ENCODE measurements around the gene ARHGAP26.

ARHGAP26 gene

GRCh38 chr5:143218517-143219170, 448.5 kb downstream of the ARHGAP26 start:
- Histone ChIP-seq H3K9me3 (ENCODE audit: control insufficient read depth in 5 of 5, low read length in 5 of 5) (no peaks in the 10 kb centered on the region), H3K4me1 (ENCODE audit: control insufficient read depth in 5 of 5, insufficient read depth in 5 of 5, low read length in 5 of 5) (peaks cover 9 to 70% (median 28%) of the 10 kb centered on the region in 5 donors), H3K36me3 (ENCODE audit: control insufficient read depth in 5 of 5, insufficient read depth in 5 of 5, low read length in 5 of 5) (peaks cover 0 to 12% (median 0%) of the 10 kb centered on the region in 5 donors), H3K4me3 (ENCODE audit: low read depth in 1 of 5, low read length in 5 of 5) (no peak overlapping the region), H3K27me3 (ENCODE audit: control insufficient read depth in 5 of 5, insufficient read depth in 4 of 5, low read length in 5 of 5) (no peaks in the 10 kb centered on the region), H3K27ac (ENCODE audit: low read depth, low read length) (no peak overlapping the region), H3K9ac (ENCODE audit: low read length in 5 of 5) (no peak overlapping the region)

- no peak overlapping the region for H3K4me3 ChIP-seq (ENCODE audit: low read depth in 1 of 5, low read length in 5 of 5)
- peaks cover 0 to 10% (median 0%) of the 10 kb centered on the region in 5 donors for H3K36me3 ChIP-seq (ENCODE audit: control insufficient read depth in 5 of 5, insufficient read depth in 5 of 5, low read length in 5 of 5)
- no peak overlapping the region for H3K9ac ChIP-seq (ENCODE audit: low read length in 5 of 5)
- H3K9me3 ChIP-seq (ENCODE audit: control insufficient read depth in 5 of 5, low read length in 5 of 5): no peaks in the 10 kb centered on the region
- no peaks in the 10 kb centered on the region for H3K27me3 ChIP-seq (ENCODE audit: control insufficient read depth in 5 of 5, insufficient read depth in 4 of 5, low read length in 5 of 5)
- H3K27ac ChIP-seq (ENCODE audit: low read depth, low read length): no peak overlapping the region
- peaks cover 6 to 61% (median 19%) of the 10 kb centered on the region in 5 donors for H3K4me1 ChIP-seq (ENCODE audit: control insufficient read depth in 5 of 5, insufficient read depth in 5 of 5, low read length in 5 of 5)
Measured at GRCh38 chr5:143219696-143220095, 449.5 kb downstream of the ARHGAP26 start.

GRCh38 chr5:143220748-143221251, 450.6 kb downstream of the ARHGAP26 start:
- Histone ChIP-seq H3K27ac (ENCODE audit: low read depth, low read length) (peak overlapping the region; percentile 47), H3K4me3 (ENCODE audit: low read depth in 1 of 5, low read length in 5 of 5) (peak overlapping the region in 4 of 5 donors; percentile 17 to 60 (median 34)), H3K4me1 (ENCODE audit: control insufficient read depth in 5 of 5, insufficient read depth in 5 of 5, low read length in 5 of 5) (peaks cover 6 to 57% (median 18%) of the 10 kb centered on the region in 5 donors)

GRCh38 chr5:143222287-143223231, 452.4 kb downstream of the ARHGAP26 start:
- Histone ChIP-seq H3K4me1 (ENCODE audit: control insufficient read depth in 5 of 5, insufficient read depth in 5 of 5, low read length in 5 of 5) (peaks cover 3 to 43% (median 17%) of the 10 kb centered on the region in 5 donors), H3K9me3 (ENCODE audit: control insufficient read depth in 5 of 5, low read length in 5 of 5) (no peaks in the 10 kb centered on the region), H3K4me3 (ENCODE audit: low read depth in 1 of 5, low read length in 5 of 5) (no peak overlapping the region), H3K27me3 (ENCODE audit: control insufficient read depth in 5 of 5, insufficient read depth in 4 of 5, low read length in 5 of 5) (no peaks in the 10 kb centered on the region), H3K36me3 (ENCODE audit: control insufficient read depth in 5 of 5, insufficient read depth in 5 of 5, low read length in 5 of 5) (peaks cover 0 to 4% (median 0%) of the 10 kb centered on the region in 5 donors), H3K27ac (ENCODE audit: low read depth, low read length) (no peak overlapping the region), H3K9ac (ENCODE audit: low read length in 5 of 5) (no peak overlapping the region)

More at GRCh38 chr5:143220748-143221251, 450.6 kb downstream of the ARHGAP26 start:
- Histone ChIP-seq H3K36me3 (ENCODE audit: control insufficient read depth in 5 of 5, insufficient read depth in 5 of 5, low read length in 5 of 5) (peaks cover 0 to 10% (median 0%) of the 10 kb centered on the region in 5 donors), H3K9ac (ENCODE audit: low read length in 5 of 5) (no peak overlapping the region), H3K9me3 (ENCODE audit: control insufficient read depth in 5 of 5, low read length in 5 of 5) (no peaks in the 10 kb centered on the region), H3K27me3 (ENCODE audit: control insufficient read depth in 5 of 5, insufficient read depth in 4 of 5, low read length in 5 of 5) (no peaks in the 10 kb centered on the region)

- peaks cover 6 to 44% (median 17%) of the 10 kb centered on the region in 5 donors for H3K4me1 ChIP-seq (ENCODE audit: control insufficient read depth in 5 of 5, insufficient read depth in 5 of 5, low read length in 5 of 5)
- no peak overlapping the region for H3K9ac ChIP-seq (ENCODE audit: low read length in 5 of 5)
- no peak overlapping the region for H3K27ac ChIP-seq (ENCODE audit: low read depth, low read length)
- peaks cover 0 to 4% (median 0%) of the 10 kb centered on the region in 5 donors for H3K36me3 ChIP-seq (ENCODE audit: control insufficient read depth in 5 of 5, insufficient read depth in 5 of 5, low read length in 5 of 5)
- no peak overlapping the region for H3K4me3 ChIP-seq (ENCODE audit: low read depth in 1 of 5, low read length in 5 of 5)
- no peaks in the 10 kb centered on the region for H3K27me3 ChIP-seq (ENCODE audit: control insufficient read depth in 5 of 5, insufficient read depth in 4 of 5, low read length in 5 of 5)
- H3K9me3 ChIP-seq (ENCODE audit: control insufficient read depth in 5 of 5, low read length in 5 of 5): no peaks in the 10 kb centered on the region
Measured at GRCh38 chr5:143224672-143225071, 454.5 kb downstream of the ARHGAP26 start.

- peaks cover 0 to 4% (median 0%) of the 10 kb centered on the region in 5 donors for H3K36me3 ChIP-seq (ENCODE audit: control insufficient read depth in 5 of 5, insufficient read depth in 5 of 5, low read length in 5 of 5)
- H3K9ac ChIP-seq (ENCODE audit: low read length in 5 of 5): no peak overlapping the region
- peaks cover 5 to 44% (median 18%) of the 10 kb centered on the region in 5 donors for H3K4me1 ChIP-seq (ENCODE audit: control insufficient read depth in 5 of 5, insufficient read depth in 5 of 5, low read length in 5 of 5)
- H3K9me3 ChIP-seq (ENCODE audit: control insufficient read depth in 5 of 5, low read length in 5 of 5): no peaks in the 10 kb centered on the region
- H3K27me3 ChIP-seq (ENCODE audit: control insufficient read depth in 5 of 5, insufficient read depth in 4 of 5, low read length in 5 of 5): no peaks in the 10 kb centered on the region
- H3K27ac ChIP-seq (ENCODE audit: low read depth, low read length): no peak overlapping the region
- no peak overlapping the region for H3K4me3 ChIP-seq (ENCODE audit: low read depth in 1 of 5, low read length in 5 of 5)
Measured at GRCh38 chr5:143225511-143225910, 455.3 kb downstream of the ARHGAP26 start.

GRCh38 chr5:143226361-143226760, 456.2 kb downstream of the ARHGAP26 start:
- Histone ChIP-seq H3K9me3 (ENCODE audit: control insufficient read depth in 5 of 5, low read length in 5 of 5) (no peaks in the 10 kb centered on the region), H3K4me3 (ENCODE audit: low read depth in 1 of 5, low read length in 5 of 5) (no peak overlapping the region), H3K27ac (ENCODE audit: low read depth, low read length) (no peak overlapping the region), H3K9ac (ENCODE audit: low read length in 5 of 5) (no peak overlapping the region), H3K4me1 (ENCODE audit: control insufficient read depth in 5 of 5, insufficient read depth in 5 of 5, low read length in 5 of 5) (peaks cover 8 to 44% (median 15%) of the 10 kb centered on the region in 5 donors), H3K36me3 (ENCODE audit: control insufficient read depth in 5 of 5, insufficient read depth in 5 of 5, low read length in 5 of 5) (peaks cover 0 to 4% (median 0%) of the 10 kb centered on the region in 5 donors), H3K27me3 (ENCODE audit: control insufficient read depth in 5 of 5, insufficient read depth in 4 of 5, low read length in 5 of 5) (no peaks in the 10 kb centered on the region)

GRCh38 chr5:143226872-143227271, 456.7 kb downstream of the ARHGAP26 start:
- Histone ChIP-seq H3K9me3 (ENCODE audit: control insufficient read depth in 5 of 5, low read length in 5 of 5) (no peaks in the 10 kb centered on the region), H3K27ac (ENCODE audit: low read depth, low read length) (no peak overlapping the region), H3K36me3 (ENCODE audit: control insufficient read depth in 5 of 5, insufficient read depth in 5 of 5, low read length in 5 of 5) (peaks cover 0 to 4% (median 0%) of the 10 kb centered on the region in 5 donors), H3K4me1 (ENCODE audit: control insufficient read depth in 5 of 5, insufficient read depth in 5 of 5, low read length in 5 of 5) (peaks cover 9 to 39% (median 14%) of the 10 kb centered on the region in 5 donors), H3K9ac (ENCODE audit: low read length in 5 of 5) (no peak overlapping the region), H3K4me3 (ENCODE audit: low read depth in 1 of 5, low read length in 5 of 5) (no peak overlapping the region), H3K27me3 (ENCODE audit: control insufficient read depth in 5 of 5, insufficient read depth in 4 of 5, low read length in 5 of 5) (no peaks in the 10 kb centered on the region)

GRCh38 chr5:143227301-143227700, 457.1 kb downstream of the ARHGAP26 start:
- peaks cover 8 to 35% (median 14%) of the 10 kb centered on the region in 5 donors for H3K4me1 ChIP-seq (ENCODE audit: control insufficient read depth in 5 of 5, insufficient read depth in 5 of 5, low read length in 5 of 5)

More at GRCh38 chr5:143227301-143227700, 457.1 kb downstream of the ARHGAP26 start:
- peaks cover 0 to 4% (median 0%) of the 10 kb centered on the region in 5 donors for H3K36me3 ChIP-seq (ENCODE audit: control insufficient read depth in 5 of 5, insufficient read depth in 5 of 5, low read length in 5 of 5)
- H3K4me3 ChIP-seq (ENCODE audit: low read depth in 1 of 5, low read length in 5 of 5): no peak overlapping the region
- H3K9ac ChIP-seq (ENCODE audit: low read length in 5 of 5): no peak overlapping the region
- H3K27ac ChIP-seq (ENCODE audit: low read depth, low read length): no peak overlapping the region
- no peaks in the 10 kb centered on the region for H3K27me3 ChIP-seq (ENCODE audit: control insufficient read depth in 5 of 5, insufficient read depth in 4 of 5, low read length in 5 of 5)
- H3K9me3 ChIP-seq (ENCODE audit: control insufficient read depth in 5 of 5, low read length in 5 of 5): no peaks in the 10 kb centered on the region
